ENCODE results near the gene RCOR1. TPM values are rescaled to one million over a fixed set of nuclear protein-coding genes. Genes with fewer than 3 reads are reported as not detected.

Gene RCOR1
- total and polyA plus RNA-seq, 2 donors (not counting 1 experiment from before 2014, with no cell fraction given): 8.7 to 37.1 TPM

GRCh38 chr14:102771144-102771543 is 178.7 kb downstream of the RCOR1 start:
- H3K27me3 Mint-ChIP-seq: no peaks in the 10 kb centered on the region
- H3K4me3 Mint-ChIP-seq: no peak overlapping the region
- H2AFZ ChIP-seq (ENCODE audit: insufficient read depth, low read depth, low read length, poor library complexity, severe bottlenecking): no peak overlapping the region
- intact Hi-C loops (cut with micrococcal nuclease): loop anchor here (10.0 kb wide), 1 partner anchor 284 kb away; the partner anchor contains the start of gene CDC42BPB
- peaks cover 0 to 16% (median 0%) of the 10 kb centered on the region in 3 donors for H3K9me3 ChIP-seq (ENCODE audit: control extremely low read depth in 1 of 3, control insufficient read depth in 2 of 3, insufficient read depth in 1 of 3, low read length in 2 of 3)
- no peaks in the 10 kb centered on the region for H3K36me3 ChIP-seq (replicated peaks in 1 of 2; ENCODE audit: control extremely low read depth in 1 of 2, control insufficient read depth in 1 of 2, extremely low read depth in 1 of 2, insufficient read depth in 2 of 2, low read length in 1 of 2)
- no peak for DNase-seq
- no peak overlapping the region for H3K9ac ChIP-seq (ENCODE audit: low read length)
- no peak overlapping the region for H3K4me2 ChIP-seq (replicated peaks; ENCODE audit: low read depth, low read length, poor library complexity, severe bottlenecking)
- TF ChIP-seq CTCF (IDR thresholded peaks at IDR 0.05): no peak
- no peak for TF ChIP-seq EZH2 (IDR thresholded peaks at IDR 0.05; ENCODE audit: borderline replicate concordance, insufficient read depth, low read depth, low read length, poor library complexity, severe bottlenecking)
- no peaks in the 10 kb centered on the region for H3K27me3 ChIP-seq (replicated peaks in 1 of 4; ENCODE audit: control extremely low read depth in 1 of 4, control insufficient read depth in 3 of 4, insufficient read depth in 4 of 4, low read length in 3 of 4)
- ChIA-PET POLR2A (interaction anchor here (0.6 kb wide), 1 partner anchor 129 kb away, joined by 5 read pairs; no protein-coding TSS in a partner anchor), CTCF (interaction anchor here (1.1 kb wide), 1 partner anchor 72 kb away, joined by 3 read pairs; no protein-coding TSS in a partner anchor)
- peaks cover 70% of the 10 kb centered on the region for H3K4me1 Mint-ChIP-seq
- no peaks in the 10 kb centered on the region for H4K20me1 ChIP-seq (ENCODE audit: control insufficient read depth, insufficient read depth, low read length, poor library complexity, severe bottlenecking)
- WGBS (ENCODE audit: insufficient coverage): 96% methylated on average over 7 of the region's 9 CpGs
- H3K27ac ChIP-seq (ENCODE audit: low read length in 2 of 2): no peak overlapping the region
- no peak for ATAC-seq (ENCODE audit: low read depth)
- peaks cover 17% of the 10 kb centered on the region for H3K79me2 ChIP-seq (ENCODE audit: control insufficient read depth, insufficient read depth, low read length)
- H3K9me3 Mint-ChIP-seq (ENCODE audit: insufficient read depth): no peaks in the 10 kb centered on the region
- H3K27ac Mint-ChIP-seq: peak overlapping the region; percentile 88
- H3K4me3 ChIP-seq (ENCODE audit: control extremely low read depth in 1 of 5, extremely low read depth in 1 of 5, insufficient read depth in 1 of 5, low read depth in 2 of 5, low read length in 4 of 5): no peak overlapping the region
- peaks cover 60 to 82% of the 10 kb centered on the region in 2 donors for H3K4me1 ChIP-seq (ENCODE audit: control insufficient read depth in 2 of 2, insufficient read depth in 2 of 2, low read length in 2 of 2)

- H3K4me1 Mint-ChIP-seq: peaks cover 60% of the 10 kb centered on the region
- DNase-seq: peak; percentile 66
- no peaks in the 10 kb centered on the region for H3K27me3 Mint-ChIP-seq
- H3K4me2 ChIP-seq (replicated peaks; ENCODE audit: low read depth, low read length, poor library complexity, severe bottlenecking): peak overlapping the region; percentile 29
- H3K27ac ChIP-seq (ENCODE audit: low read length in 2 of 2): no peak overlapping the region
- H3K79me2 ChIP-seq (ENCODE audit: control insufficient read depth, insufficient read depth, low read length): peaks cover 12% of the 10 kb centered on the region
- no peaks in the 10 kb centered on the region for H3K36me3 ChIP-seq (replicated peaks in 1 of 2; ENCODE audit: control extremely low read depth in 1 of 2, control insufficient read depth in 1 of 2, extremely low read depth in 1 of 2, insufficient read depth in 2 of 2, low read length in 1 of 2)
- peak overlapping the region; percentile 74 for H3K27ac Mint-ChIP-seq
- no peak overlapping the region for H3K9ac ChIP-seq (ENCODE audit: low read length)
- TF ChIP-seq CTCF (IDR thresholded peaks at IDR 0.05): no peak
- TF ChIP-seq EZH2 (IDR thresholded peaks at IDR 0.05; ENCODE audit: borderline replicate concordance, insufficient read depth, low read depth, low read length, poor library complexity, severe bottlenecking): no peak
- peaks cover 0 to 8% (median 0%) of the 10 kb centered on the region in 3 donors for H3K9me3 ChIP-seq (ENCODE audit: control extremely low read depth in 1 of 3, control insufficient read depth in 2 of 3, insufficient read depth in 1 of 3, low read length in 2 of 3)
- ATAC-seq (ENCODE audit: low read depth): no peak
- no peak overlapping the region for H3K4me3 ChIP-seq (ENCODE audit: control extremely low read depth in 1 of 5, extremely low read depth in 1 of 5, insufficient read depth in 1 of 5, low read depth in 2 of 5, low read length in 4 of 5)
- 72% methylated on average over 13 of the region's 22 CpGs for WGBS (ENCODE audit: insufficient coverage)
- POLR2A ChIA-PET: interaction anchor here (0.5 to 0.7 kb wide), 4 partner anchors 43 to 943 kb away, joined by 3 to 4 read pairs (median 4); partner anchors contain the start of gene ZFYVE21
- intact Hi-C loops (cut with micrococcal nuclease): loop anchor here (1.0 to 10.0 kb wide), 2 partner anchors 79 to 282 kb away; partner anchors contain the start of gene CDC42BPB
- H3K9me3 Mint-ChIP-seq (ENCODE audit: insufficient read depth): no peaks in the 10 kb centered on the region
- H4K20me1 ChIP-seq (ENCODE audit: control insufficient read depth, insufficient read depth, low read length, poor library complexity, severe bottlenecking): no peaks in the 10 kb centered on the region
- peaks cover 59 to 72% of the 10 kb centered on the region in 2 donors for H3K4me1 ChIP-seq (ENCODE audit: control insufficient read depth in 2 of 2, insufficient read depth in 2 of 2, low read length in 2 of 2)
- H3K4me3 Mint-ChIP-seq: peak overlapping the region; percentile 58
- no peaks in the 10 kb centered on the region for H3K27me3 ChIP-seq (replicated peaks in 1 of 4; ENCODE audit: control extremely low read depth in 1 of 4, control insufficient read depth in 3 of 4, insufficient read depth in 4 of 4, low read length in 3 of 4)
- CTCF ChIA-PET: interaction anchor here (0.9 to 2.2 kb wide), 11 partner anchors 12 to 332 kb away, joined by 3 to 28 read pairs (median 4); no protein-coding TSS in a partner anchor
- H2AFZ ChIP-seq (ENCODE audit: insufficient read depth, low read depth, low read length, poor library complexity, severe bottlenecking): no peak overlapping the region
Observed at GRCh38 chr14:102772781-102773570, 180.5 kb downstream of the RCOR1 start.

Data from B cell (primary cell).